ENCODE data around the gene ITM2C. TPM values are rescaled to one million over a fixed set of nuclear protein-coding genes. Genes with fewer than 3 reads are reported as not detected.
A peak's percentile ranks its signal among the peaks of the same experiment; 100 is the strongest.

The ITM2C gene
- total and polyA plus RNA-seq, 9 of the 15 experiments (the other 6 are each of a cell fraction or from before 2014, with no cell fraction given): 0.49 to 58.8 (median 21.5) TPM

GRCh38 chr2:230908595-230909191, 44.0 kb downstream of the ITM2C start:
- 5% methylated on average over 9 of the region's 10 CpGs for WGBS (ENCODE audit: insufficient coverage, low coverage, missing lambda C conversion rate)
- FAIRE-seq: peak; percentile 99
- 0 out of 2 replicates have a peak, but pooled peaks have one; percentile 54 for TF ChIP-seq NFRKB (IDR thresholded peaks at IDR 0.05; ENCODE audit: low read depth)
- no peak for TF ChIP-seq HLTF (IDR thresholded peaks at IDR 0.05)
- TF ChIP-seq EGR1 (conservative IDR thresholded peaks at IDR 0.05): peak; percentile 31; the same call in 1 of the 2 replicates
- TF ChIP-seq RNF2 (IDR thresholded peaks at IDR 0.05): peak; percentile 70; the same call in 1 of the 2 replicates
- TF ChIP-seq, protein P1, sequence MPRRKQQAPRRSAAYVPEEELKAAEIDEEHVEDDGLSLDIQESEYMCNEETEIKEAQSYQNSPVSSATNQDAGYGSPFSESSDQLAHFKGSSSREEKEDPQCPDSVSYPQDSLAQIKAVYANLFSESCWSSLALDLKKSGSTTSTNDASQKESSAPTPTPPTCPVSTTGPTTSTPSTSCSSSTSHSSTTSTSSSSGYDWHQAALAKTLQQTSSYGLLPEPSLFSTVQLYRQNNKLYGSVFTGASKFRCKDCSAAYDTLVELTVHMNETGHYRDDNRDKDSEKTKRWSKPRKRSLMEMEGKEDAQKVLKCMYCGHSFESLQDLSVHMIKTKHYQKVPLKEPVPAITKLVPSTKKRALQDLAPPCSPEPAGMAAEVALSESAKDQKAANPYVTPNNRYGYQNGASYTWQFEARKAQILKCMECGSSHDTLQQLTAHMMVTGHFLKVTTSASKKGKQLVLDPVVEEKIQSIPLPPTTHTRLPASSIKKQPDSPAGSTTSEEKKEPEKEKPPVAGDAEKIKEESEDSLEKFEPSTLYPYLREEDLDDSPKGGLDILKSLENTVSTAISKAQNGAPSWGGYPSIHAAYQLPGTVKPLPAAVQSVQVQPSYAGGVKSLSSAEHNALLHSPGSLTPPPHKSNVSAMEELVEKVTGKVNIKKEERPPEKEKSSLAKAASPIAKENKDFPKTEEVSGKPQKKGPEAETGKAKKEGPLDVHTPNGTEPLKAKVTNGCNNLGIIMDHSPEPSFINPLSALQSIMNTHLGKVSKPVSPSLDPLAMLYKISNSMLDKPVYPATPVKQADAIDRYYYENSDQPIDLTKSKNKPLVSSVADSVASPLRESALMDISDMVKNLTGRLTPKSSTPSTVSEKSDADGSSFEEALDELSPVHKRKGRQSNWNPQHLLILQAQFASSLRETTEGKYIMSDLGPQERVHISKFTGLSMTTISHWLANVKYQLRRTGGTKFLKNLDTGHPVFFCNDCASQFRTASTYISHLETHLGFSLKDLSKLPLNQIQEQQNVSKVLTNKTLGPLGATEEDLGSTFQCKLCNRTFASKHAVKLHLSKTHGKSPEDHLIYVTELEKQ (CRISPR knock-in tag; IDR thresholded peaks at IDR 0.05): no peak
- TF ChIP-seq ARID1B (IDR thresholded peaks at IDR 0.05): peak; percentile 84
- no peak for TF ChIP-seq ZNF408 (CRISPR knock-in tag; IDR thresholded peaks at IDR 0.05; ENCODE audit: low read depth)
- TF ChIP-seq FOXP1 (CRISPR knock-in tag; IDR thresholded peaks at IDR 0.05): no peak
- peak; percentile 73 for TF ChIP-seq JUN (IDR thresholded peaks at IDR 0.05; ENCODE audit: borderline replicate concordance, low read depth, low read length)
- TF ChIP-seq JUN (CRISPR knock-in tag; IDR thresholded peaks at IDR 0.05; ENCODE audit: borderline replicate concordance): no peak
- TF ChIP-seq, protein P2, sequence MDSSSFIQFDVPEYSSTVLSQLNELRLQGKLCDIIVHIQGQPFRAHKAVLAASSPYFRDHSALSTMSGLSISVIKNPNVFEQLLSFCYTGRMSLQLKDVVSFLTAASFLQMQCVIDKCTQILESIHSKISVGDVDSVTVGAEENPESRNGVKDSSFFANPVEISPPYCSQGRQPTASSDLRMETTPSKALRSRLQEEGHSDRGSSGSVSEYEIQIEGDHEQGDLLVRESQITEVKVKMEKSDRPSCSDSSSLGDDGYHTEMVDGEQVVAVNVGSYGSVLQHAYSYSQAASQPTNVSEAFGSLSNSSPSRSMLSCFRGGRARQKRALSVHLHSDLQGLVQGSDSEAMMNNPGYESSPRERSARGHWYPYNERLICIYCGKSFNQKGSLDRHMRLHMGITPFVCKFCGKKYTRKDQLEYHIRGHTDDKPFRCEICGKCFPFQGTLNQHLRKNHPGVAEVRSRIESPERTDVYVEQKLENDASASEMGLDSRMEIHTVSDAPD (CRISPR knock-in tag; IDR thresholded peaks at IDR 0.05): no peak
- TF ChIP-seq, protein P3, sequence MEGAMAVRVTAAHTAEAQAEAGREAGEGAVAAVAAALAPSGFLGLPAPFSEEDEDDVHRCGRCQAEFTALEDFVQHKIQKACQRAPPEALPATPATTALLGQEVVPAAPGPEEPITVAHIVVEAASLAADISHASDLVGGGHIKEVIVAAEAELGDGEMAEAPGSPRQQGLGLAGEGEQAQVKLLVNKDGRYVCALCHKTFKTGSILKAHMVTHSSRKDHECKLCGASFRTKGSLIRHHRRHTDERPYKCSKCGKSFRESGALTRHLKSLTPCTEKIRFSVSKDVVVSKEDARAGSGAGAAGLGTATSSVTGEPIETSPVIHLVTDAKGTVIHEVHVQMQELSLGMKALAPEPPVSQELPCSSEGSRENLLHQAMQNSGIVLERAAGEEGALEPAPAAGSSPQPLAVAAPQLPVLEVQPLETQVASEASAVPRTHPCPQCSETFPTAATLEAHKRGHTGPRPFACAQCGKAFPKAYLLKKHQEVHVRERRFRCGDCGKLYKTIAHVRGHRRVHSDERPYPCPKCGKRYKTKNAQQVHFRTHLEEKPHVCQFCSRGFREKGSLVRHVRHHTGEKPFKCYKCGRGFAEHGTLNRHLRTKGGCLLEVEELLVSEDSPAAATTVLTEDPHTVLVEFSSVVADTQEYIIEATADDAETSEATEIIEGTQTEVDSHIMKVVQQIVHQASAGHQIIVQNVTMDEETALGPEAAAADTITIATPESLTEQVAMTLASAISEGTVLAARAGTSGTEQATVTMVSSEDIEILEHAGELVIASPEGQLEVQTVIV (CRISPR knock-in tag; IDR thresholded peaks at IDR 0.05; ENCODE audit: borderline replicate concordance): no peak
- no peak for TF ChIP-seq MBD2 (IDR thresholded peaks at IDR 0.05; ENCODE audit: borderline replicate concordance, low read depth)
- no peak for TF ChIP-seq SMAD2 (IDR thresholded peaks at IDR 0.05; ENCODE audit: low read depth, low read length)
- no peak for TF ChIP-seq KLF10 (CRISPR knock-in tag; IDR thresholded peaks at IDR 0.05)
- TF ChIP-seq CAMTA2 (CRISPR knock-in tag; conservative IDR thresholded peaks at IDR 0.05): no peak

More at GRCh38 chr2:230908595-230909191, 44.0 kb downstream of the ITM2C start:
- Histone ChIP-seq H3K9me1 (ENCODE audit: control insufficient read depth, insufficient read depth, low read length) (no peaks in the 10 kb centered on the region), H3K4me1 (replicated peaks in 1 of 2; ENCODE audit: control insufficient read depth in 2 of 2, insufficient read depth in 2 of 2, low read length in 2 of 2) (peaks cover 36 to 54% of the 10 kb centered on the region in 2 experiments), H3K4me3 (peak overlapping the region; percentile 29), H3K36me3 (ENCODE audit: control insufficient read depth, insufficient read depth, low read length) (no peaks in the 10 kb centered on the region; the same call in 2 of the 3 replicates), H3K79me2 (ENCODE audit: control insufficient read depth, insufficient read depth, low read length) (no peaks in the 10 kb centered on the region), H3K27me3 (ENCODE audit: control insufficient read depth in 2 of 2, insufficient read depth in 2 of 2, low read length in 2 of 2) (no peaks in the 10 kb centered on the region), H3K27ac (ENCODE audit: extremely low read depth, low read depth, low read length) (peak overlapping the region; percentile 83), H3K4me2 (ENCODE audit: insufficient read depth, low read length) (peak overlapping the region; percentile 74), H3K9ac (ENCODE audit: insufficient read depth in 1 of 2, low read depth in 2 of 2, low read length in 2 of 2) (peak overlapping the region; percentile 60 to 79; a peak in 2 of 4 replicates), H2AFZ (ENCODE audit: low read depth, low read length) (peak overlapping the region; percentile 85), H3K9me3 (replicated peaks; ENCODE audit: control insufficient read depth, insufficient read depth, low read depth, low read length) (no peaks in the 10 kb centered on the region), H4K20me1 (replicated peaks; ENCODE audit: control insufficient read depth, insufficient read depth, low read length) (no peaks in the 10 kb centered on the region)
- ChIA-PET CTCF (ENCODE audit: low intra/inter-chr PET ratio) (no interaction called here), POLR2A (interaction anchor here (0.6 kb wide), 1 partner anchor 570 kb away, joined by 3 read pairs; no protein-coding TSS in a partner anchor)
- intact Hi-C loops (cut with micrococcal nuclease): loop anchor here (10.0 kb wide), 1 partner anchor 146 kb away; the partner anchor contains the start of gene PSMD1
- no TSS peak for BruUV-seq (replicated peaks)
- peak; percentile 76 to 89 (median 80) for DNase-seq (ENCODE audit: extremely low read depth in 1 of 4, low spot score in 3 of 4)
- in situ Hi-C loops (cut with MboI): loop anchor here (5.0 kb wide), 1 partner anchor 79 kb away; no protein-coding TSS in a partner anchor
- ATAC-seq: peak; percentile 87
